DMS 273 treated with DMSO at 0.1 percent for 48 hours (cell line): Measurements from ENCODE around the gene MAGED2.
A peak's percentile ranks its signal among the peaks of the same experiment; 100 is the strongest.
"Not testable (repeated sequence)": the region's sequence is repeated elsewhere in the genome, so short reads cannot be mapped to it uniquely, and the experiment has no call there.

Experiments used
- DNase-seq: peaks from one replicate; lab custom pipeline; 2025; lab: John Stamatoyannopoulos, UW

Gene MAGED2

GRCh38 chrX:54818221-54818620 is 10.7 kb downstream of the MAGED2 start:
- DNase-seq: no peak

DNA sequence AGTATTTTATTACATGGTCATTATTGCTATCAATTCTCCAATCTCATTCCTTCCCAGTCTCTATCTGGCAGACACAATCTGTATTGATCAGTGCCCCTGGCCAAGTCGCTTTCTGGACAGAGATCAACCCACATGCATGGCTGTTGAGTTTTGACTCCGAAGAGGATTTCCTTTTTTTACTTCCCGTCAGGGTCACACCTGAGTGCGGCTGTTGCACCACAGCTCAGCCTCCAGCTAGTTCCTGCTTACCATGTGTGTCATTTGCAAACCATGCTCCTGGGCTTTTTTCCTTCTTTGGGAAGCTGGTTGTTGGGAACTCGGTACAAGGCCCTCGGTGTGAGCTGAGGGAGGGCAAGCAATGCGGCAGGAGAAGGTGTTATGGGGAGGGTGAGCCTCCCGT is 11.7 kb downstream of the MAGED2 start:
- no peak for DNase-seq

GRCh38 chrX:54820737-54821136 is 13.2 kb downstream of the MAGED2 start:
- no peak for DNase-seq

GRCh38 chrX:54821310-54821709 is 13.8 kb downstream of the MAGED2 start:
- DNase-seq: no peak

- DNase-seq: no peak
Measured at GRCh38 chrX:54824195-54824594, 16.6 kb downstream of the MAGED2 start.

DNA sequence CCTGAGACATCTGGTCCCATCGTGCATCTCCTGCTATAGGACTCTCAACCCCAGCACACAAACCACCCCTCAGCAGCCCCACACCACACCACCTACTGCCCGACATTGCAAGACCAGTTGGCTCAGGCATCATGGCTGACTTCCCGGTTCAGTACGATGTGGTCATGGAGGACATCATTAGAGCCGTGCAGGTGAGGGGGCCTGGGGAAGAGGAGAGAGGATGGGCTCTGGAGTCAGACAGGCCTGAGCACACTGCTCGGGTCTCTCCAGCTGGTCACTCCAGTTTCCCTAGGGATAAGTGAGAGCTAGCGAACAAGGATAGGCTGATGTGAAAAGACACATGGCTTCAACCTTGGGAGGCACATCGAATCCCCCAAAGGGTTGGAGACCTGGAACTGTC is 17.2 kb downstream of the MAGED2 start:
- no peak for DNase-seq

- no peak for DNase-seq
Measured at GRCh38 chrX:54825716-54826438, 18.3 kb downstream of the MAGED2 start.

DNA sequence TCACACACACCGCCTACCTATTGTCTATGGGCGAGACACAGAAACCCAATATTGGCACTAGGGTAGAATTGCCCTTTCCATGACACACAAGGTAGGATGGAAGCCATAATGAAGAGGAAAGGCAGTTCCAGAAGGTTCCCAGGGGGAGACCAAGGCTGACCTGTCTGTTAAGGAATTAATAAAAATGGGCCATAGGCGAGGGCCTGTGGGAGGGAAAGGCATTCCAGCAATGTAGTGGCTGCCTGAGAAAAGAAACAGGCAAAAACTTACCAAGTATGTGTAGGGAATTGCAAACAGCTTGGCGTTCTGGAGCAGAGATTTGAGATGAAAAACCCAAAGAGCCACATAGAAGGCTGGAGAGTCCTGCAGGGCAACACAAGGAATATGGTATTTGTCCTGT is 19.1 kb downstream of the MAGED2 start:
- DNase-seq: no peak

- no peak for DNase-seq
Measured at GRCh38 chrX:54838583-54838982, 31.0 kb downstream of the MAGED2 start.

DNA sequence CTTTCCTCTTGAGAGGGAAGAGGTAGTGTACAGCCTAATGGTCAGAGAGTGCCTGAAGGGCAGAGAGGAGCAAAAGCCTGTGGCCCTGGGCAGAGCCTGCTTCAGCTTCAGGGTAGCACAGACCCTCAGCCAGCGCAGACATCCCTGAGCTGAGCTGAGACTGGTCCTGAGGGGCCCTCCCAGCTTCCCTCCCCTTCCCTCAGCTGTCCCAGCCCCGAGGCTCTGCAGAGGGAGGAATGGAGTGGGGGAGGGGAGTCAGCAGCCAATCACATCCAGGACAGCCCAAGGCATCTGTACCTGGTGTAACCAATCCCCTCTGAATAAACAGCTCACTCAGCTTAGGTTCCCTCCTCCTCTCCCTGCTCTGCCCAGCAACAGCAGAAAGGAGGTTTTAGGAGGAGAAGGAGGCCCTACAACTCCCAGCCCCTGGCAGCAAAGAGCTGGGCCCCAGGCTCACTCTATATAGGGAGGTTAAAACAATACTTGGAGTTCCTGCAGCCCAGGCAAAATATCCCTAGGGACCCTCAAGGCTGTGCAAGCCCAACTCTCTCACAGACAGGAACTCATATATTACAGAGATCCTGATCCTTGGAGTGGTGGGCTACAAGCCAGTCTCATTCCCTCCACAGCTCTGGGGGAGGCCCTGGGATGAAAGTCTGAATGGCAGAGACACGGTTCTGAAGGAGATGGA is 33.8 kb downstream of the MAGED2 start:
- peak; percentile 17 for DNase-seq

GRCh38 chrX:54842607-54843006 is 35.1 kb downstream of the MAGED2 start:
- DNase-seq: no peak

GRCh38 chrX:54843050-54843449 is 35.5 kb downstream of the MAGED2 start:
- no peak for DNase-seq

GRCh38 chrX:54847700-54848099 is 40.2 kb downstream of the MAGED2 start:
- DNase-seq: not testable (repeated sequence)

DNA sequence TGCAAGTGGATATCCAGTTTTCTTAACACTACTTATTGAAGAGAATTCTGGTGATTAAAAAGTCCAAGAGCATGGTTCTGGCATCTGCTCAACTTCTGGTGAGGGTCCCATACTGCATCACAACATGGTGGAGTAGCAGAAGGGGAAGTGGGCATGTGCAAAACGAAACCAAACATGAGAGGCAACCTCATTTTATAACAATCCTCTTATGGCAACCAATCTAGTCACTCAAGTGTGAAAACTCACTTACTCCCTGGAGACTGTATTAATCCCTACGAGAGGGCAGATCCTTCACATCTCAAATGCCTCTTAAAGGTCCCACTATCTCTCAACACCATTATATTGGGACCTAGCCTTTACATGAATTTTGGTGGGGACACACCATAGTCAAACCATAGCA is 57.7 kb downstream of the MAGED2 start:
- no peak for DNase-seq
